Mucosa of stomach (tissue), 1 donor: ENCODE data around the gene RANBP17.
"Not testable (repeated sequence)": the region's sequence is repeated elsewhere in the genome, so short reads cannot be mapped to it uniquely, and the experiment has no call there.

ENCODE experiments used
- H3K27me3 ChIP-seq: one replicate; pipeline ENCODE4 v1.7.0; 2013; ENCODE audit warnings: mild to moderate bottlenecking, low read length; ENCODE audit not compliant: control insufficient read depth, insufficient read depth
- H3K36me3 ChIP-seq: one replicate; pipeline ENCODE4 v1.7.0; 2013; ENCODE audit warnings: low read length; ENCODE audit not compliant: control insufficient read depth, insufficient read depth
- H3K4me1 ChIP-seq: one replicate; pipeline ENCODE4 v1.7.0; 2013; ENCODE audit warnings: mild to moderate bottlenecking, low read length; ENCODE audit not compliant: control insufficient read depth, insufficient read depth
- H3K4me3 ChIP-seq: one replicate; pipeline ENCODE4 v1.7.0; 2013; ENCODE audit warnings: low read length
- H3K9ac ChIP-seq: one replicate; pipeline ENCODE4 v1.7.0; 2013; ENCODE audit warnings: mild to moderate bottlenecking, low read length, moderate library complexity
- H3K9me3 ChIP-seq: one replicate; pipeline ENCODE4 v1.7.0; 2013; ENCODE audit warnings: mild to moderate bottlenecking, low read length, moderate library complexity; ENCODE audit not compliant: control insufficient read depth
- donor health status: Pancreatic carcinoma.

The RANBP17 gene

DNA sequence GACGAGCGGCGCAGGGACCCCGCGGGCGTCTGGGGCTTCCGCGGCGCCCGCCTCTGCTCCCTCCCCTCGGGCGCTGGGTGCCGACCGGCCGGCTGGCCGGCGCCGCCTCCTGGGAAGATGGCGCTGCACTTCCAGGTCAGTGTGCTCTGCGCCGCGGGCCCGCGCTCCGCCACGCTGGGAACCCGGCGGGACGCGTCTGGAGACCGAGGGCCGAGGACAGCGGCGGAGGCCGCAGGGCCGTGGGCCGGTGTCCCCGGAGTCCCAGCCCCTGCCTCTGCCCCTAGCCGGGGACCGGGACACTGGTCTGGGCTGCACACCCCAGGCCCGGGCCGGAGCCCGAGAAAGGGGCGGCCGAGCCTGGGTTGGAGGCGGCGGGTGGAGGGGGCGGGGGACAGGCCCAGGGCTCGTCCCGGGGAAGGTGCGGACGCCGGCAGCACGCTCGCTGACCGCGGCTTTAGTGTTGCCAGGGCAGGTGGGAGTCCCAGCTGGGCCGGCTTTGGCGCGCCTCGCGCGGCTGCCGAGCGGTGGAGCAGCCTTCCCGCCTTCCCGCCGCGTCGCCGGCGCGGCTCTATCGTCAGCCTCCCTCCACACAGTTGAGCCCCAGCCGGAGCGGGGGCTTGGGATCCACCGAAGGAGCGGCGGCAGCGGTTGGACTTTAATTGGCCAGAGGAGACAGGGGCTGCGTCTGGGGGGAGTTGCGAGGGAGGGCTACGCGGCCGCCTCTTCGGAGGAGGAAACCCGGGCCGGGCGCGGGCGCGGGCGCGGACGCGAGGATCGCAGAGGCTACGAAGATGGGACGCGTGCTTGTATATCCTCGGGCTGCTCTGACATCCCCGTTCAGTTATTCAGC is at the start of gene RANBP17:
Gene RANBP17, plus strand, starts transcription at position 102 of the 850 bp plus-strand sequence.
- Histone ChIP-seq H3K9ac (peak within 1 kb of the TSS; percentile 26), H3K4me1 (no peaks in the 10 kb centered on the region), H3K4me3 (no peak within 1 kb of the TSS), H3K36me3 (no peaks in the 10 kb centered on the region), H3K27me3 (peaks cover 7% of the 10 kb centered on the region), H3K9me3 (peaks cover 6% of the 10 kb centered on the region)

DNA sequence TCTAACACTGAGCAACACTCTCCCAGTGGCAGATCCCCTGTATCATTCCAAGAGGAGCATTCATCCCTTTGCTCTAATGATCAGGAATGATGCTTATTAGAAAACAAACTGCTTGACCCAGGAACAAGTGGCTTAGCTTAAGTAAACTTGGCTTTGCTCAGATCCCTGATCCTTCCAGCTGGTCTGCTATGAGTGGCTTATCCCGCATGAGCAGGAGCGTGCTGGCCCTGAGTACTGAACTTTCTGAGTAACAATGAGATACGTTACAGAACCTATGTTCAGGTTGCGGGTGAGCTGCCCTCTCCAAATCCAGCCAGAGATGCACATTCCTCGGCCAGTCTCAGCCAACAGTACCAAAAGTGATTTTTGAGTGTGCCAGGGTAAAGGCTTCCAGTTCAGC is 48.6 kb upstream of the RANBP17 start:
- no peaks in the 10 kb centered on the region for H3K36me3 ChIP-seq
- H3K27me3 ChIP-seq, result no peaks in the 10 kb centered on the region
- H3K9ac ChIP-seq, result no peak overlapping the region
- H3K4me1 ChIP-seq, result no peaks in the 10 kb centered on the region
- H3K9me3 ChIP-seq, result no peaks in the 10 kb centered on the region
- H3K4me3 ChIP-seq, result no peak overlapping the region

DNA sequence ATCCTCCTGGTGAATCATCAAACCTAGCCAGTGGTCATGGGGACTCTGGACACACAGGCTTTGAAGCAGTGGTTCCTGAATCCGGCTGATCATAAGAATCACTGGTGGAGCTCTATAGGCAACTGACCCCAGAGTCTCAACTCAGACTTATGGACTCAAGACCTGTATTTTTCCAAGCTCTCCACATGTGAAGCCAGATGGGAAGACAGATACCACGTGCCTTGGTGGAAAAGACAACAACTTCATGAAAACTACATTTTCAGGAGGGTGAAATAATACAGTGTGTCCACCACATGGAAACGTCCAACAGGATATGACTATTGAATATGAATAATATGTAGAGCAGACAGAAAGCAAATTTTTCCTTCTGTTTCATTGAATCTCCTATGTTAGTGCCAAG is 44.6 kb upstream of the RANBP17 start:
- no peaks in the 10 kb centered on the region for H3K9me3 ChIP-seq
- H3K9ac ChIP-seq, result no peak overlapping the region
- H3K36me3 ChIP-seq, result no peaks in the 10 kb centered on the region
- no peaks in the 10 kb centered on the region for H3K27me3 ChIP-seq
- H3K4me3 ChIP-seq, result no peak overlapping the region
- H3K4me1 ChIP-seq, result no peaks in the 10 kb centered on the region

DNA sequence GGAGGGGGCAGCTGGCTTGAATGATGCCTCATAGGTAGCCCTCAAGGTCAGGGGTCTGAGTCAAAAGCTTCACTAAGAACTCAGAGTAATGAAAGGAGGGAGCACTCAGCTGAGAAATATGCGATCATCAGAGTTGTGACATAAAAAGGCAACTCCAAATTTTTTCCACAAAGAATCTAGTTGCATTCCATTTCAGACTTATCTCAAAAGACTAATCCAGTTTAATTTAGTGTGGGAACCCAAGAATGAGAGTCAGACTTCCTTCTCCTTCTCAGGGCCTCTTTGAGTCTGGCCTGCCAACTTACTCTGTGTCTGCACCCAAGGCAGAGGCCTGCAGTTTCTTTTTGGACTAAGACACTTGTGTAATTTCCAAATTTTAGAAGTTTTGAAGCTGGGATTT is 43.6 kb upstream of the RANBP17 start:
- H3K4me1 ChIP-seq, result no peaks in the 10 kb centered on the region
- H3K4me3 ChIP-seq, result no peak overlapping the region
- no peaks in the 10 kb centered on the region for H3K27me3 ChIP-seq
- no peaks in the 10 kb centered on the region for H3K36me3 ChIP-seq
- H3K9ac ChIP-seq, result no peak overlapping the region
- no peaks in the 10 kb centered on the region for H3K9me3 ChIP-seq

DNA sequence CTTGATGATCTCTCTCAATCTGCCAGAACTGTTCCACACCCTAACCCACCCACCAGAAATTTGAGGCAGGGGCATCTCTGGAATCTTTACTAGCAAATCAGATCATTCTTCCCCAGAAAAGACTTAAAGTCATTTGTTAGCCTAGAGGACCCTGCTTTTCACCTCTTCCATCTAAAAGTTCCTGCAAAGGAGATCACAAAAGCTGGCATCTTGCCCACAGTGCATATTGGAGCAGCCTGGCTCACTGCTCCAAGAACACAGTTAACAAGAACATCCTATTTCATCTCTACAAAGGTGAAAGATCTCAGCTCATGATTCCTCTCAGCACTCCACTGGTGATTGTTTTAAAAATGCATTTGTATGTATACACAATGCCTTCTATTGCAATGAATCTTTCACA is 42.0 kb upstream of the RANBP17 start:
- Histone ChIP-seq H3K4me3 (no peak overlapping the region), H3K36me3 (no peaks in the 10 kb centered on the region), H3K9ac (no peak overlapping the region), H3K4me1 (no peaks in the 10 kb centered on the region), H3K9me3 (no peaks in the 10 kb centered on the region), H3K27me3 (no peaks in the 10 kb centered on the region)

DNA sequence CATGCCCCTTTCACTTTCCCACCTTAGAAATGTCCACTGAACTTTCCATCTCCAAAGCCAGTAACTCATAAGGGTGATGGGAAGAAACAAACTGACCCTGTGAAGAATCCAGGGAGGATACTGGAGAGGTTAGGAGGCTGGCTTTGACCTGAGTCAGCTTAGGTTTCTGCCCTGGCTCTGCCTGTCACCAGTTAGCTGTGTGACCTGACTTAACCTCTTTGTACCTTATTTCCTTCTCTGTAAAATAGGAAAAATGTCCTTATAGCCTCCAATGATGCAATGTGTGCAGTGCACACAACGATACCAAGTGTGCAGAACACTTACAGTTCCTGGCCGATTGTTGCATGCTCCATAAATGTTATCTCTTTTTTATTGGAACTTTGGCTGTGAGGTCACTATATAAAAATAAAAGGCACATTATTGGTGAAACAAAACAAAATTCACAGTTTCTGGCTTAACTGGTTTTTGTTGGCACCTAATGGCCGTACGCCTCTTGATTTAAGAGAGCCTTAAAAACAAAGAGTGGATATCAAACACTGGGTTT is 40.5 kb upstream of the RANBP17 start:
- no peaks in the 10 kb centered on the region for H3K36me3 ChIP-seq
- H3K9me3 ChIP-seq, result no peaks in the 10 kb centered on the region
- H3K9ac ChIP-seq, result no peak overlapping the region
- no peaks in the 10 kb centered on the region for H3K27me3 ChIP-seq
- H3K4me1 ChIP-seq, result no peaks in the 10 kb centered on the region
- H3K4me3 ChIP-seq, result no peak overlapping the region

DNA sequence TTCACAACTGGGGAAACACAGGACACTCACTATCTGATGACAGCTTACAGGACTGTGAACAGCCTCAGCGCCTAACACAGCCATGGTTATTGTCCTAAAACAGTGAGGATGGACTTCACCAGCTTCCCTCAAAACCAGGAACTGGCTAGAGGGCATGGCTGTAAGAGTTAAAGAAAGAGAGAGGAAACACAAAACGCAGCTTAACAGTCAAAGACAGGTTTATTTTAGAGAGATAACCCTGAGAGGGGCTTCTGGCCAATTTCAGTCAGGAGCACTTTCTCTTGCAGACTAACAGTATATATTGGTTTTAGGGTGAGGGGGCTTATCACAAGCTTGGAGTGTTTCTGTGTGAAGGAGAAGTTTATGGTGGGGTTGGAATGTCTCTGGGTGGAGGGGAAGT is 35.7 kb upstream of the RANBP17 start:
- Histone ChIP-seq H3K36me3 (no peaks in the 10 kb centered on the region), H3K9ac (no peak overlapping the region), H3K27me3 (no peaks in the 10 kb centered on the region), H3K4me1 (no peaks in the 10 kb centered on the region), H3K9me3 (no peaks in the 10 kb centered on the region), H3K4me3 (no peak overlapping the region)

DNA sequence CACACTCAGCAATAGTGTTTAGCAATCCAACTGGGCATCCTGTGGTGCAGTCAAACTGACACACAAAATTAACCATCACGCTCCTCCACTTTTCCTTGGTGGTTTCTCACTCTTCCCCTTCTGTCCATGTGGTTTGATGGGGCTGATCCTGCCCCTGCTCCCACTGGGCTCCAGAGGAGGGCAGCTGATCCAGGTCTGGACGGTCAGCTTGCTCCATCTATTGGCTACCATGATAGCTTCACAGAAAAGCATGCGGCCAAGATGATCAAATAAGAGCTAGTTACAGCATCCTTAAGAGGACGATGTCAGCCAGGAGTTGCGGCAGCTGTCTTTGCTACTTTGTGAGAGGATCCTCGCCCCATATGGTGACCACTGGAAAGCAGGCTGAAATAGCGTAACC is 29.6 kb upstream of the RANBP17 start:
- no peaks in the 10 kb centered on the region for H3K36me3 ChIP-seq
- no peaks in the 10 kb centered on the region for H3K27me3 ChIP-seq
- no peaks in the 10 kb centered on the region for H3K4me1 ChIP-seq
- H3K9ac ChIP-seq, result no peak overlapping the region
- no peaks in the 10 kb centered on the region for H3K9me3 ChIP-seq
- no peak overlapping the region for H3K4me3 ChIP-seq

DNA sequence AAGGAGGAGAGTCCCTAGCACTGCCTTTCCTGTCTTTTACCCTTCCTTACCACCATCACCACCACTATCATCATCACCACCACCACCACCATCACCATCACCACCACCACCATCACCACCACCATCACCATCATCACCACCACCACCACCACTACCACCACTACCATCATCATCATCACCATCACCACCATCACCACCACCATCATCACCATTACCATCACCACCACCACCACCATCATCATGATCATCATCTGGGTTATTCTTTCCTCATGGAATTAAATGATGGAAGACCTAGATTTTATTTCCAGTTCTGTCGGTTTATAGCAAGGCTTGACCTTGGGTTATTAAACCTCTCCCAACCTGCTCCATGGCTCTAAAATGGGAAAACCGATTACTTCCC is 27.8 kb upstream of the RANBP17 start:
- not testable (repeated sequence) for H3K4me1 ChIP-seq, H3K9me3 ChIP-seq, H3K36me3 ChIP-seq, H3K9ac ChIP-seq, H3K27me3 ChIP-seq, H3K4me3 ChIP-seq

DNA sequence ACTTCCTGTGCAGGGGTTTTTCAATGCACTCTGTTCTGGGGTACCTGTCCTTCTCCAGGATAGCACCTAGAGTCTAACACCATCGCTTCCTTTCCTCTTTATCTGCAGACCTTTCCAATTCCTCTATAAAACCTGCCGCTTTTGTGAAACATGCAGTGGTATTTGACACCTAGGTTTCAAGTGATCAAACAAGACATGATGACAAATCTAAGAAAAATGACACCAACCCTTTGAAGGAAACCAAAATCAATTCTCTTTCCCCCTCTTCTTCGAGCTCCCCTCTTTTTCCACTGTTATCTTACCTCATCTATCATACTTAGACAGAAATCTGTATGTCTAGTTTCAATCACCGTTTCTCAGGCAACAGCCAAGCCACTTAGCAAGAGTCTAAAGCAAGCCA is 25.6 kb upstream of the RANBP17 start:
- H3K27me3 ChIP-seq, result no peaks in the 10 kb centered on the region
- H3K9me3 ChIP-seq, result no peaks in the 10 kb centered on the region
- H3K4me3 ChIP-seq, result no peak overlapping the region
- H3K9ac ChIP-seq, result no peak overlapping the region
- H3K36me3 ChIP-seq, result no peaks in the 10 kb centered on the region
- H3K4me1 ChIP-seq, result no peaks in the 10 kb centered on the region

DNA sequence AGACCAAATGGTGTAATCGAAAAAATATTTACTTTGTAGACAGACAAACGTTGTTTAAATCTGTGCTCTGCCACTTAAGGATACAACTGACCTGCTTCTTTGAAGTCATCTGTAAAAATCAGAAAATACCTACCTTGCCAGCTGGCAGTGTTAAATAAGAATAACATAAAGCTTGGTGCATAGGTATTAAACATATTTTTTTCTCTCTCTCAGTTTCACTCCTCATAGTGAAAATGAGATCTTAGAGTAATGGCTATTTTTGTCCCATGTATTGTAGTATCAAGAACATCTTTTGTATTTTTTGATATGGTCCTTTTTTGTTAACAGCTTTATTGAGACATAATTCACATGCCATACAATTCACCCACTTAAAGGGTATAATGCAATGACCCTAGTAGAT is 17.9 kb upstream of the RANBP17 start:
- Histone ChIP-seq H3K27me3 (no peaks in the 10 kb centered on the region), H3K4me1 (no peaks in the 10 kb centered on the region), H3K36me3 (no peaks in the 10 kb centered on the region), H3K4me3 (no peak overlapping the region), H3K9ac (no peak overlapping the region), H3K9me3 (no peaks in the 10 kb centered on the region)

DNA sequence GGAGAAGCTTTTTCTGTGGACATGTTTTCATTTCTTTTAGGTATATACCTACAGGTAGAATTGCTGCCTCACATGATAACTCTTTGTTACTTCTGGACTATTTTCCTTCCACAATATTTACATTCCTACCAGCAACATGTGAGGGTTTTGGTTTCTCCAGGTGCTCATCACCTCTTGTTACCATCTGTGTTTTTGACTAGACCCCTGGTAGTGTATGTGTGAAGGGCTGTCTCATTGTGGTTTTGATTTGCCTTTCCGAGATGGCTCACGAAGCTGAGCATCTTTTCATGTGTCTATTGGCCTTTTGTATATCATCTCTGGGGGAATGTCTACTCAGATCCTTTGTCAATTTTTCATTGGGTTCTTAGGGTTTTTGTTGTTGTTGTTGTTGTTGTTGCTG is 17.2 kb upstream of the RANBP17 start:
- H3K9ac ChIP-seq, result no peak overlapping the region
- no peaks in the 10 kb centered on the region for H3K36me3 ChIP-seq
- H3K27me3 ChIP-seq, result no peaks in the 10 kb centered on the region
- H3K4me3 ChIP-seq, result no peak overlapping the region
- no peaks in the 10 kb centered on the region for H3K4me1 ChIP-seq
- H3K9me3 ChIP-seq, result no peaks in the 10 kb centered on the region
